ENCODE data around the gene SLC43A3. TPM values are rescaled to one million over a fixed set of nuclear protein-coding genes. Genes with fewer than 3 reads are reported as not detected.

Gene SLC43A3
- total and polyA plus RNA-seq, 3 donors from 2014 or later = 13.8 to 20.8 (median 13.9) TPM

GRCh38 chr11:57474803-57475115, 47.8 kb upstream of the SLC43A3 start:
- Histone ChIP-seq H3K4me1 (peaks cover 10% of the 10 kb centered on the region), H3K27me3 (no peaks in the 10 kb centered on the region), H3K27ac (no peak overlapping the region), H3K36me3 (ENCODE audit: low read depth, missing control alignments) (no peaks in the 10 kb centered on the region), H3K9me3 (no peaks in the 10 kb centered on the region), H3K4me3 (no peak overlapping the region)
- WGBS, 2 donors = 69 to 83% methylated on average over 2 to 5 of the region's 5 CpGs
- TF ChIP-seq POLR2A (IDR thresholded peaks at IDR 0.05) (no peak), CTCF (IDR thresholded peaks at IDR 0.05) (no peak)
- no peak for DNase-seq
- intact Hi-C loops (cut with DNase I; ENCODE audit: low total_unique reads) = no loop called here

- H3K27ac ChIP-seq = no peak overlapping the region
- H3K36me3 ChIP-seq (ENCODE audit: low read depth, missing control alignments) = no peaks in the 10 kb centered on the region
- no peaks in the 10 kb centered on the region for H3K9me3 ChIP-seq
- H3K4me3 ChIP-seq = no peak overlapping the region
- intact Hi-C loops (cut with DNase I; ENCODE audit: low total_unique reads) = no loop called here
- 69 to 72% methylated on average over 9 of the region's 9 CpGs for WGBS, 2 donors
- peaks cover 10% of the 10 kb centered on the region for H3K4me1 ChIP-seq
- TF ChIP-seq CTCF (IDR thresholded peaks at IDR 0.05) = no peak
- DNase-seq = no peak
- no peaks in the 10 kb centered on the region for H3K27me3 ChIP-seq
These were observed 47.3 kb upstream of the SLC43A3 start for GRCh38 chr11:57474017-57474802.

GRCh38 chr11:57473285-57473841, 46.4 kb upstream of the SLC43A3 start:
- TF ChIP-seq CTCF (IDR thresholded peaks at IDR 0.05) = no peak
- TF ChIP-seq POLR2A (IDR thresholded peaks at IDR 0.05) = no peak
- no peak overlapping the region for H3K27ac ChIP-seq
- no peaks in the 10 kb centered on the region for H3K9me3 ChIP-seq
- intact Hi-C loops (cut with DNase I; ENCODE audit: low total_unique reads) = no loop called here
- no peaks in the 10 kb centered on the region for H3K36me3 ChIP-seq (ENCODE audit: low read depth, missing control alignments)
- 70 to 74% methylated on average over 6 of the region's 6 CpGs for WGBS, 2 donors
- H3K4me3 ChIP-seq = no peak overlapping the region
- DNase-seq = no peak
- peaks cover 10% of the 10 kb centered on the region for H3K4me1 ChIP-seq
- H3K27me3 ChIP-seq = no peaks in the 10 kb centered on the region

- Histone ChIP-seq H3K4me3 (no peak overlapping the region), H3K27ac (no peak overlapping the region), H3K4me1 (peaks cover 6% of the 10 kb centered on the region), H3K36me3 (ENCODE audit: low read depth, missing control alignments) (no peaks in the 10 kb centered on the region), H3K9me3 (no peaks in the 10 kb centered on the region), H3K27me3 (no peaks in the 10 kb centered on the region)
- TF ChIP-seq POLR2A (IDR thresholded peaks at IDR 0.05) (no peak), CTCF (IDR thresholded peaks at IDR 0.05) (no peak)
- WGBS, 2 donors = 76 to 90% methylated on average over 3 of the region's 3 CpGs
- DNase-seq = no peak
- intact Hi-C loops (cut with DNase I; ENCODE audit: low total_unique reads) = no loop called here
These were observed 44.6 kb upstream of the SLC43A3 start for GRCh38 chr11:57471496-57471895.

- WGBS, 2 donors = 86 to 89% methylated on average over 5 of the region's 5 CpGs
- intact Hi-C loops (cut with DNase I; ENCODE audit: low total_unique reads) = no loop called here
- Histone ChIP-seq H3K4me3 (no peak overlapping the region), H3K27ac (no peak overlapping the region), H3K36me3 (ENCODE audit: low read depth, missing control alignments) (no peaks in the 10 kb centered on the region), H3K9me3 (no peaks in the 10 kb centered on the region), H3K4me1 (no peaks in the 10 kb centered on the region), H3K27me3 (no peaks in the 10 kb centered on the region)
- no peak for DNase-seq
- TF ChIP-seq CTCF (IDR thresholded peaks at IDR 0.05) = no peak
- no peak for TF ChIP-seq POLR2A (IDR thresholded peaks at IDR 0.05)
These were observed 42.3 kb upstream of the SLC43A3 start for GRCh38 chr11:57469268-57469667.

Data from testis (tissue), 3 donors.